Measurements from ENCODE around the gene PDGFD. TPM values are rescaled to one million over a fixed set of nuclear protein-coding genes. Genes with fewer than 3 reads are reported as not detected.

Gene PDGFD
- total and polyA plus RNA-seq, 2 donors (not counting 1 experiment from before 2014, with no cell fraction given), result 0.07 to 0.71 TPM

- TF ChIP-seq EZH2 (IDR thresholded peaks at IDR 0.05; ENCODE audit: borderline replicate concordance, insufficient read depth, low read depth, low read length, poor library complexity, severe bottlenecking), result no peak
- TF ChIP-seq CTCF (IDR thresholded peaks at IDR 0.05), result no peak
- WGBS (ENCODE audit: insufficient coverage), result no CpG with 5 or more reads among the region's 3 CpGs
- Histone ChIP-seq H3K4me3 (ENCODE audit: control extremely low read depth in 1 of 5, extremely low read depth in 1 of 5, insufficient read depth in 1 of 5, low read depth in 2 of 5, low read length in 4 of 5) (no peak overlapping the region), H3K36me3 (replicated peaks in 1 of 2; ENCODE audit: control extremely low read depth in 1 of 2, control insufficient read depth in 1 of 2, extremely low read depth in 1 of 2, insufficient read depth in 2 of 2, low read length in 1 of 2) (no peaks in the 10 kb centered on the region), H3K9me3 (ENCODE audit: control extremely low read depth in 1 of 3, control insufficient read depth in 2 of 3, insufficient read depth in 1 of 3, low read length in 2 of 3) (no peaks in the 10 kb centered on the region), H3K4me2 (replicated peaks; ENCODE audit: low read depth, low read length, poor library complexity, severe bottlenecking) (no peak overlapping the region), H3K79me2 (ENCODE audit: control insufficient read depth, insufficient read depth, low read length) (no peaks in the 10 kb centered on the region), H3K9ac (ENCODE audit: low read length) (no peak overlapping the region), H3K27me3 (replicated peaks in 1 of 4; ENCODE audit: control extremely low read depth in 1 of 4, control insufficient read depth in 3 of 4, insufficient read depth in 4 of 4, low read length in 3 of 4) (no peaks in the 10 kb centered on the region), H4K20me1 (ENCODE audit: control insufficient read depth, insufficient read depth, low read length, poor library complexity, severe bottlenecking) (no peaks in the 10 kb centered on the region), H2AFZ (ENCODE audit: insufficient read depth, low read depth, low read length, poor library complexity, severe bottlenecking) (no peak overlapping the region), H3K27ac (ENCODE audit: low read length in 2 of 2) (no peak overlapping the region), H3K4me1 (ENCODE audit: control insufficient read depth in 2 of 2, insufficient read depth in 2 of 2, low read length in 2 of 2) (peaks cover 4 to 8% of the 10 kb centered on the region in 2 donors)
- Mint-ChIP-seq H3K9me3 (ENCODE audit: insufficient read depth) (no peaks in the 10 kb centered on the region), H3K27me3 (no peaks in the 10 kb centered on the region), H3K4me3 (no peak overlapping the region), H3K27ac (peak overlapping the region; percentile 8), H3K4me1 (peaks cover 21% of the 10 kb centered on the region)
- ChIA-PET POLR2A (no interaction called here), CTCF (no interaction called here)
- DNase-seq (peak; percentile 43), ATAC-seq (ENCODE audit: low read depth) (peak; percentile 90)
- intact Hi-C loops (cut with micrococcal nuclease), result no loop called here
Measured at GRCh38 chr11:104073950-104074705, 89.8 kb downstream of the PDGFD start.

GRCh38 chr11:104067534-104067933, 96.4 kb downstream of the PDGFD start:
- peaks cover 2% of the 10 kb centered on the region for H3K4me1 Mint-ChIP-seq
- Histone ChIP-seq H3K9ac (ENCODE audit: low read length) (no peak overlapping the region), H3K9me3 (ENCODE audit: control extremely low read depth in 1 of 3, control insufficient read depth in 2 of 3, insufficient read depth in 1 of 3, low read length in 2 of 3) (no peaks in the 10 kb centered on the region), H3K79me2 (ENCODE audit: control insufficient read depth, insufficient read depth, low read length) (no peaks in the 10 kb centered on the region), H4K20me1 (ENCODE audit: control insufficient read depth, insufficient read depth, low read length, poor library complexity, severe bottlenecking) (no peaks in the 10 kb centered on the region), H3K4me2 (replicated peaks; ENCODE audit: low read depth, low read length, poor library complexity, severe bottlenecking) (no peak overlapping the region), H2AFZ (ENCODE audit: insufficient read depth, low read depth, low read length, poor library complexity, severe bottlenecking) (no peak overlapping the region), H3K36me3 (replicated peaks in 1 of 2; ENCODE audit: control extremely low read depth in 1 of 2, control insufficient read depth in 1 of 2, extremely low read depth in 1 of 2, insufficient read depth in 2 of 2, low read length in 1 of 2) (no peaks in the 10 kb centered on the region), H3K27ac (ENCODE audit: low read length in 2 of 2) (no peak overlapping the region), H3K27me3 (replicated peaks in 1 of 4; ENCODE audit: control extremely low read depth in 1 of 4, control insufficient read depth in 3 of 4, insufficient read depth in 4 of 4, low read length in 3 of 4) (no peaks in the 10 kb centered on the region), H3K4me1 (ENCODE audit: control insufficient read depth in 2 of 2, insufficient read depth in 2 of 2, low read length in 2 of 2) (no peaks in the 10 kb centered on the region), H3K4me3 (ENCODE audit: control extremely low read depth in 1 of 5, extremely low read depth in 1 of 5, insufficient read depth in 1 of 5, low read depth in 2 of 5, low read length in 4 of 5) (no peak overlapping the region)
- ATAC-seq (ENCODE audit: low read depth), result no peak
- H3K27me3 Mint-ChIP-seq, result no peaks in the 10 kb centered on the region
- no peak overlapping the region for H3K4me3 Mint-ChIP-seq
- TF ChIP-seq CTCF (IDR thresholded peaks at IDR 0.05) (no peak), EZH2 (IDR thresholded peaks at IDR 0.05; ENCODE audit: borderline replicate concordance, insufficient read depth, low read depth, low read length, poor library complexity, severe bottlenecking) (no peak)
- H3K9me3 Mint-ChIP-seq (ENCODE audit: insufficient read depth), result no peaks in the 10 kb centered on the region
- DNase-seq, result no peak
- CTCF ChIA-PET, result no interaction called here
- intact Hi-C loops (cut with micrococcal nuclease), result no loop called here
- POLR2A ChIA-PET, result no interaction called here
- no CpG with 5 or more reads among the region's 1 CpG for WGBS (ENCODE audit: insufficient coverage)
- H3K27ac Mint-ChIP-seq, result no peak overlapping the region

All from B cell (primary cell).